GM18858 (cell line): ENCODE data around the gene MAGEC2.

Source experiments
- ATAC-seq: cut with Tn5 transposase; IDR thresholded peaks from one replicate; pipeline ENCODE4 v1.9.1; 2021; ENCODE audit not compliant: unreplicated experiment

The MAGEC2 gene, protein sequence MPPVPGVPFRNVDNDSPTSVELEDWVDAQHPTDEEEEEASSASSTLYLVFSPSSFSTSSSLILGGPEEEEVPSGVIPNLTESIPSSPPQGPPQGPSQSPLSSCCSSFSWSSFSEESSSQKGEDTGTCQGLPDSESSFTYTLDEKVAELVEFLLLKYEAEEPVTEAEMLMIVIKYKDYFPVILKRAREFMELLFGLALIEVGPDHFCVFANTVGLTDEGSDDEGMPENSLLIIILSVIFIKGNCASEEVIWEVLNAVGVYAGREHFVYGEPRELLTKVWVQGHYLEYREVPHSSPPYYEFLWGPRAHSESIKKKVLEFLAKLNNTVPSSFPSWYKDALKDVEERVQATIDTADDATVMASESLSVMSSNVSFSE

DNA sequence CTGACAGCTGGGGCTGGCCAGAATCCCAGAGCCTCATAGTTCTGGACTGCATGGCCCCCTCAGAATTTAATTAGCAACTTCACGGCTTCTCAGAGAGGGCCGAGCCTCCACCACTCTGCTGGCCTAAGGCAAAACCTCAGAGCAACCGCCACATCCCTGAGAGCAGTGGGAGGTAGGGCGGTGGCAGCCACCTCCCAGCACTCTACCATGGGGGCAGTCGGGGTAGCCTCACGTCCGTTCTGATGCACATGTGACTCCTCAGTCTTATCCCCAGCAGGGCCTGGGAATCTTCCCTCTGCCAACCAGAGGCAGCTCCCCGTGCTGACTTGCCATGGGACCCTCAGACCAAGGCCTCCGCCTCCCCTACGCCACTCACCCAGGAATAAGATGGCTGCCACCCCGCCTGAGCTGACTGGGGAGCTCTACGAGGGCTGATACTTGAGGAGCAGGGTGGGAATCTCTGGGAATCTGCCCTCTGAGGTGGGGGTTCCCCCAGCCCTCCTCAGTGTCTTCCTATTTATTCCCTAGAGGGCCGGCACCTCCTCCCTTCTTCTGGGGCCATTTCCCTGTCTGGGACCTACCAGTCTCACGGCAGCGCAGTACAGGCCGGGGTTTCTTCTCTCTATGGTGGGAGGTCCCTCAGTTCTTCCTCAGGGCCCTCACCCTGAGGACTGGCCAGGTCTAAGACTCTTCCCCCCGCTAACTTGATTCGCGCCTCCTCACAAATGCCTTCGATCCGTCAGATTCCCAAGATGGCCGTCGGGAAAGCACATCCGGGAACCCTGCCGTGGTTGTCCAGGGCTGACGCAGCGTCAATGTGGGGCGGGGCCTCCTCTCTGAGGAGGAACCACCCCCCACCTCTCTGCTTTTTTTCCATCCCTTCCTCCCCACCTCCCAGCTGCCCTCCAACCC, at the start of gene MAGEC2:
TSS of gene MAGEC2 (minus strand) at position 769 of the 912 bp plus-strand sequence. CDS start 1,303 bp downstream, outside the sequence.
- ATAC-seq = no peak

DNA sequence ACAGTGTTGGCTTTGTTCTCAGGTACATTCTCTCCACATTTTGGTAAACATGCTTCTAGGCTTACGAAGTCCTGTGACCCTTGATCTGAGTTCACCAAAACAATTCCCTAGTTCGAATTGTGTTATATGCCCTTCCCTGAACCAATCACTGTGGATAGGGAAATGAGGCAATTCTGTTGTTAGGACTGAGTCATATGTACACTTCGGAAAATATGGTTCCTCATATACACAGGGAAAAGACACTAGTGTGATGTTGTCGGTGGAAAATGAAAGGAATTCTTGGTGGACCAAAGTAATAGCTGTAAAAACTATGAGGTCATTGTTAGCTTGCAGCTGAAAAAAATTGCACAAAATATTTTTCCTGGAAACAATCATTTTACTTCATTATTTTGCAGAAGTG, 46.6 kb upstream of the MAGEC2 start:
- no peak for ATAC-seq

DNA sequence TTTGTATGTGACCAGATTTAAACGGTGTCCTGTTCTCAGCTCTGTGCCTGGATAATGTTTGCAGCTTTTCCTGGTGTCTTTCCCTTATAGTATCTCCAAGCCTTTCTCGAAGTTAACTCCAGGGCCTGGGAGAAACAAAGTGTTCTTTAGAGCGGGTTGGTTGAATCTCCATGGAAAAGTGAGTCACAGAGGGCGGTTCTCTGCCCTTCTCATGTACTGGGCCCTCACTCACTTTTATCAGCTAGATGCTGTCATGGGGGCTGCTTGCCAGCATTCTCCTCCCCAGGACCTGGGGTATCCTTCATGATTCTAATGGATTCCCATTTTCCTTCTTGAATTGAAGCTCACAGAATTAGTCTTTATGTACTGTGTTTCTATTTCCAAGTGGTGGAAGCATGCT, 46.1 kb upstream of the MAGEC2 start:
- ATAC-seq = no peak

DNA sequence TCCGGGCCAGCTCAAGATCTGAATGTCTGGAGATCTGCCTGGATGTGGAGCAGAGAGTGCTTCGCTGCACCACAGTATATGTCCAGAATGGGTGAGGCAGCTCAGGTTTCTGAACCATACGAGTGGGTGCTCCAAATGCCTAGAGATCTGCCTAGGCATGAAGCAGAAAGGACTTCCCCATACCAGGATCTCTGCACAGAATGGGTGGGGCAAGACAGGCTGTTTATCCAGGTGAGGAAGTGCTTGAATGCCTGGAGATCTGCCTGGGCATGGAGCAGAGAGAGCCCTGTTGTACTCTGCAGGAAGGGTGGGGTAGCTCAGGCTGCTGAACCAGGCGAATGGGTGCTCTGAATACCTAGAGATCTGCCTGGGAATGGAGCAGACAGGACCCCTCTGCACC, 45.4 kb upstream of the MAGEC2 start:
- no peak for ATAC-seq

- ATAC-seq = no peak
Measured at GRCh38 chrX:142249721-142250120, 44.6 kb upstream of the MAGEC2 start.

DNA sequence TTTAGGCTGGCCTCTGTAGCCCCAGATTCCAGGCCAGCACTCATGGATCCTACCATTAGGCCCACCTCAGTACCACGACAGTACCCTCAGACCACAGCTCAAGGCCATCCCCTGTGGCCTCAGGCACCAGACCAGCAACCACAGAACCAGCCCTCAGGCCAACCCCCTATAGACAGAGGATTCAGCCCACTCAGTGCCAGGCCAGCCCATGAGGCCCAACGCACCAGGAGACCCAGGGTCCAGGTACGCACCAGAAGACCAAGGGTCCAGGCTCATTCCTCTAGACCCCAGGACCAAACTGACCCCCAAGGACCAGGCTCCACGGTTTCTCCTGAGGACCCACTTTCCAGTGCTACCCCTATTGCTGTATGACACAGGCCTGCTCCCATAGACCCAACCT, 39.5 kb upstream of the MAGEC2 start:
- ATAC-seq = no peak

GRCh38 chrX:142238536-142238935, 33.4 kb upstream of the MAGEC2 start:
- ATAC-seq = no peak

- no peak for ATAC-seq
Measured at GRCh38 chrX:142233400-142233799, 28.3 kb upstream of the MAGEC2 start.

DNA sequence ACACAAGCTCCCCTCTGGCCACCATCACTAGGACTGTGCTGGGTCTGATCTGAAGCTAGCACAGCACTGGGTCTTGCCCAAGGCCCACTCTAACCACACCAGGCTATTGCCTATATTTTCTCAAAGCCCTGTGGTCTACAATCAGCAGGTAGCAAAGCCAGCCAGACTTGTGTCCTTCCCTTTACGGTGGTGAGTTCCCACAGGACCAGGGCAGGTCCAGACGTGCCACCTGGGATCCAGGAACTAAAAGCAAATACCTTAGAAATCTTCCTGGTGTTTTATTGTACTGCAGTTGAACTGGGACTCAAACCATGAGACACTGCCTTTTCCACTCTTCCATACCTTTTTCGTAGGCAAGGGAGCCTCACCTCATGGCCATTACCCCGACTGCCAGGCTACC, 9.0 kb upstream of the MAGEC2 start:
- no peak for ATAC-seq

DNA sequence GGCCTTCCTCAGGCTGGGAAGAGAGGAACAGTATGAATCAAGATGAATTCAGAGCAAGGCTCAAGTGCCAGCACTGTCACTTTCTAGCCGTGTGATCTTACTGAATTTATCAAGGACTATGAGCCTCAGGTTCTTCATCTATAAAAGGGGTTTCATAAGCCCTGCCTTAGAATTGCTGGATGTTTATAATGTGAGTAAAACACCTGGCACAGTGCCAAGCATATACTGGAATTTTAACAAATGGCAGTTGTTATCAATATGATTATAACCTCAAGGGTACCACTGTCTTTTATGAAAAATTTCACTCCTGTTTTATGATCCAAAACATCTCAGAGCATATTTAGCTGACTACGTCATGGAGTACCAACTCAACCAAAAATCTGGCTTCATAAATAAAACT, 4.0 kb downstream of the MAGEC2 start:
- no peak for ATAC-seq

- no peak for ATAC-seq
Measured at GRCh38 chrX:142186103-142186502, 19.0 kb downstream of the MAGEC2 start.

DNA sequence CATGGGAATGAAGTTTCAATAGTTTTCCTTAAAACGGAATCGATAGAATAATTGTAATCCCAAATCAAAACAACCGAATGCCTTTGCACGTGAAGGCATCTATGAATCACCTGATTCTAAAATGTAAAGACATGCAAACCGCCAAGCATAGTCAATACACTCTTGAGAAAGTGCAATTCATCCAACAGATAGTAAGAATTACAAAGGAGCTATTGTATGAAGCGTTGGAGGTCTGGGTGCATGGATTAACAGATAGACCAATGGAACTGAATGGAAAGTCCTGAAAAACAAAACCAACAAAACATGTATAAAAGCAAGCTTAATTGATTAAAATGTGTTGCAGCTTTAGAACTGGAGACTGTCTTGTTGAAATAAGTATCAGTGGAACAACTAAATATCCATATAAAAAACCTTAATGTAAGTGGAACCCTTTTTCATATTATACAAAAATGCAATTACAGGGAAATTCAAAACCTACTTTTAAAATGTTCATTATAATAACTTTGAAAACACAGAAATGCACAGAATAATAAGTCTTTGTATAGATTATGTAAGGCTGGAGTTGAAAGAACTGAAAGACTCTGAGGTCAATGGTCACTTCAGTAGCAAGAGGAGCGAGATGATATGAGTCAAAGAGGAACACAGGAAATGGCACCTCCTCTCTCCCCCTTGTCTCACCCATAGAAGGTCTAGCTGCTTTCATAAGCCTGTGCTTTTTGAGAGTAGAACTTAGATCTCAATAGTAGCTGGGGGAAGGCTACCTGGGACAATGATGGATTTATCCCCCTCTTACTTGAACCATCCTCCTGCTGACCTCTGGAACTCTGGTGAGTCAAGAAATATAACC, 20.1 kb downstream of the MAGEC2 start:
- ATAC-seq = no peak

DNA sequence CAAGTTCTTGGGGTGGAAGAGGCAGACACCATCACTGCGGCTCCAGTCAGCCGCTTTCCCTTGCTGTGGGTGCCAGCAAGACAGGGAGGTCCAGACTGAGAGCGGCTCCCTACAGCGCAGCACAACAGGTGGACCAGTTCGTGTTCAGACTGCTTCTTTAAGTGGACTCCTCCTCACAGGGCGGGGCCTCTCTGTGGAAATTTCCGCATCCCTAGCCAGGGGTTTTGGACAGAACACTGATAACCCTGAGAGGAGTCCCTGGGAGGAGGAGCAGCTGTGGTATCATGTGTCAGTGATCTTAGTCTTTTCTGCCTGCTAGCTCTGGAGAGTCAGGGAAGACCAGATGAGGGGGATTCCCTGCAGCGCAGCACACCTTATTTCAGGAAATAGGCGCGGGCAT, 48.5 kb downstream of the MAGEC2 start:
- no peak for ATAC-seq
